Vagina (tissue), 2 donors: Measurements from ENCODE around the gene ADAD1.

Source experiments
- CTCF ChIP-seq, 3 experiments: fragments of 450-650 bp in 2 of 3; fragments of 200-600 bp in 1 of 3; sonication (generic) in 1 of 3; IDR thresholded peaks; one replicate each; pipeline ENCODE4 v1.5.1; 2017 to 2019; ENCODE audit warnings: antibody characterized with exemption in 3 of 3, mild to moderate bottlenecking in 2 of 3, moderate library complexity in 2 of 3
- POLR2AphosphoS5 ChIP-seq, 2 donors: sonication (generic); formaldehyde crosslinking; IDR thresholded peaks; one replicate each; pipeline ENCODE4 v1.9.0; 2017; ENCODE audit warnings: antibody characterized with exemption in 2 of 2, mild to moderate bottlenecking in 2 of 2, low read depth in 1 of 2; ENCODE audit not compliant: insufficient read depth in 1 of 2

- TF ChIP-seq POLR2AphosphoS5 (IDR thresholded peaks at IDR 0.05; ENCODE audit: insufficient read depth in 1 of 2, low read depth in 1 of 2) (no peak), CTCF (IDR thresholded peaks at IDR 0.05) (no peak)
Measured at GRCh38 chr4:122341886-122342285, 36.9 kb upstream of the ADAD1 start.
